SK-MEL-5 (cell line): ENCODE results near the gene PCGF1. TPM values are rescaled to one million over a fixed set of nuclear protein-coding genes. Genes with fewer than 3 reads are reported as not detected.
"Not testable (repeated sequence)": the region's sequence is repeated elsewhere in the genome, so short reads cannot be mapped to it uniquely, and the experiment has no call there.

Source experiments
- DNase-seq: peaks from one replicate; pipeline ENCODE4 v3.0.0-alpha.2; 2016; ENCODE audit warnings: low read depth, low spot score
- in situ Hi-C: cut with HindIII; loops from 2 replicates; pipeline ENCODE4 v1.10.0; 2016; ENCODE audit warnings: low sequenced_read_pairs, high pct_unique_total_duplicates, low pct_unique_long_range_greater_than_20kb
- total RNA-seq: library from RNA; depleted of rRNA; stranded (reverse); fragments of >200 nt; shearing (Covaris generic); gene quantifications from 2 replicates; pipeline ENCODE4 v1.2.3, GENCODE V29; 2014; rRNA removed

PCGF1 gene
- total RNA-seq, 1 experiment from 2014 or later, result 72.9 TPM

DNA sequence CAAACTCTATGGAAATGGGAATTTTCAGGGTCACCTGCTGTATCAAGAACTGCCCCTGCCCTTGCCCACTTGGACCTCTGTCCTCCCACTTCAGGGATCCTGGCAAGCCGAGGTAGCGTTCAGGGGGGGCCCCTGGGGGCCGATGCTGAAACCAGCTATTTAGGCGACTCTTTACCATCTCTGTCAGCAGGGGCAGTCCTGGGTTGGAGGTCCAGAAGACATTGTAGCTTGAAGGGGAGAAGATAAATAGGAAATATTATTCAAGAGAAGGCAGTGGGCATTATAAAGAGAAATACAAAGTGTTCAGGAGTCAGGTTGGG is 44.7 kb downstream of the PCGF1 start:
- in situ Hi-C loops, result no loop called here
- DNase-seq, result no peak

DNA sequence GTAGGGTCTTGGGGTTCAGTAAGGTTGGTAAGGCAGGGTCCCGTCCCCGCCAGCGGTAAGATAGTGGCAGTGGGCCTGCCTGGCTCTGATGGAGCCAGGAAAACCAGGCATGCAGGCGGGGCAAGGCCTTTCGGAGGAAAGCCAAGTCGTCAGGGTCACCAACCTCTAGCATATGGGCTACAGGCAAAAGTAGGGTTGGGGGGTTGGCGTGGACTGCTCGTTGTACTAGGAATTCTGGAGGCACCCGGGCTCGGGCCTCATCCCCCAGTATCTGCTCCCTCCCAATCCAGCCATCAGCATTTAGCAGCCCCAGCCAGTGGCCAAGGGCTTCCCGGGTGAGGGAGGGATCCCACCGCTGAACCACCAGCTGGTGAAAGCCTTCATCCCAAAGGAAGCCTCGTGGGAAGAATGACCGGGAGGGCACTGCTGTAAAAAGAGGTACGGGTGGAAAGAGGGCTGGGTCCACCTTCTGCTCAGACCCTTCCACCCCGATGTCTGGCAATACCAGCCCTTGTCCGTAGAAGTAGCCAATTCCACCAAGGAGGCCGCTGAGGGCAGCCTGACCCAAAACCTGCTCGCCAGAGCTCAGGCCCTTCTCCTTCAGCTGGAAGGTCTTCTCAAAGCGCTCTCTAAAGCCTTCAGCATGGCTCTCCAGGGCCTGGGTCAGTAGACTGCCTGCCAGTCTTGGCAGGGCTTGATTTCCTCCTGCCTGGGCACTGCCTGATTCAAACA is 45.3 kb downstream of the PCGF1 start:
- in situ Hi-C loops, result no loop called here
- no peak for DNase-seq

- DNase-seq, result peak; percentile 42
Measured at GRCh38 chr2:74461187-74462053, 46.1 kb downstream of the PCGF1 start.

GRCh38 chr2:74460187-74460586 is 47.3 kb downstream of the PCGF1 start:
- DNase-seq, in situ Hi-C loops: not testable (repeated sequence)

More at GRCh38 chr2:74461187-74462053, 46.1 kb downstream of the PCGF1 start:
- in situ Hi-C loops, result no loop called here

DNA sequence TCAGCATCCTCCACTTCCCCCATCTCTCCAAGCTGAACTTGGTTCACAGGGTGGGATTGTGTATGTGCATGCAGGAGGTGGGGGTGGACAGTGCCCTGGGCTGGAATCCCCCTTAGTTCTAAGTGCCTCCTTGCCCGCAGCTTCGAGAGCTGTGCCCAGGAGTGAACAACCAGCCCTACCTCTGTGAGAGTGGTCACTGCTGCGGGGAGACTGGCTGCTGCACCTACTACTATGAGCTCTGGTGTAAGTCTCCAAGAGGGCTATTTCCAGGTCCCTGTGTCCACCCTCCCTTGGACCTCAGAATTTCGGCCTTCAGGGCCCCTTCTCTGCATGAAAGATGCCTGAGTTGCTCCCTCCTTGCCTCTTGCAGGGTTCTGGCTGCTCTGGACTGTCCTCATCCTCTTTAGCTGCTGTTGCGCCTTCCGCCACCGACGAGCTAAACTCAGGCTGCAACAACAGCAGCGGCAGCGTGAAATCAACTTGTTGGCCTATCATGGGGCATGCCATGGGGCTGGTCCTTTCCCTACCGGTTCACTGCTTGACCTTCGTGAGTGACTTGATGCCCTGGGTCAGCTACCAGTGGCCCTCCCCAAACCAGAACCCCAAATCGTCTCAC is 47.9 kb downstream of the PCGF1 start:
- DNase-seq, in situ Hi-C loops: not testable (repeated sequence)

DNA sequence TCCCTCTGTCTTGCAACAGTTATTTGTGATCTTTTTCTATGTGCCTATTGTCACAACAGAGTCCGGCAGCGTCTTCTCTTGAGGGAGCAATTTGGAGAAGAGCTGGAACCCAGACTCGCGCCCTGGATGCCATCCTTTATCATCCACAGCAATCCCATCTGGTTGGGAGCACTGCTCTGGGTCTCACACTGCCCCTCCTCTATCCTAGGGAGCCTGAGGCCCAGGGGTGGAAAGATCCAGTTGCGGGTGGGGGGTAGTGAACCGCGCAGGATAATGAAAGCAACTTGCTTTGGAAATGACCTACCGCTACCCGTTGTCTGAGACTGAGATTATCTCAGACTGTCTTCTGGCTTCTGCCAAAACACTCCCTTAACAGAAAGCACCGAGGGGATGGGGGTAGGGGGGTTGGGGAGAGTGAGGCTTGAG is 48.5 kb downstream of the PCGF1 start:
- in situ Hi-C loops, result no loop called here
- DNase-seq, result no peak

DNA sequence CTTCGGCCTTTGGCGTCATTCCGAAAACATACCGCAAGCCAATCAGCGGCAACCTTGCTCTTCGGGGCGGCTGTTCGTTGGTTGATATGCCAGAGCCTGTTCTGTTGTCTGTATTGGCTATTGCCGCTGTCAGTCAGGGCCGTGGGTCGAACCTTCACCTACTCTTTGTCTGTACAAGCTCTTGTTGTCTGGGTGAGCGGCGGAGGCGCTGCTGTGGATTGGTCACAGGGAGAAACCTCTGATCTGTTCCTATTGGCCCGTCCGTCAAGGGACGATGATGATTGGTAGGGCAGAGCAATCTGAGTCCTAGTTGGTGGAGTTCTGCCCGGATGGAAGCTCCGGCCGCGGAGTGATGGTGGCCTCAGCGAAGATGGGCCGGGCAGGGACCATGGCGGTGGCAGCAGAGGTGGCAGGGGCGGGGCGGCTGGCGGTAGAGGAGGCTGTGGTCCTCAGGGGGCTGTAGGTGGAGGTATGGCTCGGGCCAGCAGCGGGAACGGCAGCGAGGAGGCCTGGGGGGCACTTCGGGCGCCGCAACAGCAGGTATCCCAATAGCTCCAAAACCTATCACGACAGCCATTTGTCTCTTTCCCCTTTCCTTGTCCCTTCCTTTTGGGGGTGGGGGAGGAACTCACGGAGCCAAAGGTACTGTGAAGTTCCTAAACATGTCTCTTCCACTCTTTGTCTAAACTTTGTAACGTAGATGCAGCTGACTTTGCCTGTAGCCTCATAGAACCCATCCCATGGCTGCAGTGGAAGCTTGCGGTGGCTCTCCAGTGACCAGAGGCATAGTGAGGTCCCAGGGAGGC is 49.2 kb downstream of the PCGF1 start, which contains the start of gene WBP1:
TSS of gene WBP1 (plus strand) at position 307 of the 806 bp plus-strand sequence. CDS start at position 472, 165 bp downstream.
- in situ Hi-C loops, result no loop called here
- DNase-seq, result peak; percentile 100

DNA sequence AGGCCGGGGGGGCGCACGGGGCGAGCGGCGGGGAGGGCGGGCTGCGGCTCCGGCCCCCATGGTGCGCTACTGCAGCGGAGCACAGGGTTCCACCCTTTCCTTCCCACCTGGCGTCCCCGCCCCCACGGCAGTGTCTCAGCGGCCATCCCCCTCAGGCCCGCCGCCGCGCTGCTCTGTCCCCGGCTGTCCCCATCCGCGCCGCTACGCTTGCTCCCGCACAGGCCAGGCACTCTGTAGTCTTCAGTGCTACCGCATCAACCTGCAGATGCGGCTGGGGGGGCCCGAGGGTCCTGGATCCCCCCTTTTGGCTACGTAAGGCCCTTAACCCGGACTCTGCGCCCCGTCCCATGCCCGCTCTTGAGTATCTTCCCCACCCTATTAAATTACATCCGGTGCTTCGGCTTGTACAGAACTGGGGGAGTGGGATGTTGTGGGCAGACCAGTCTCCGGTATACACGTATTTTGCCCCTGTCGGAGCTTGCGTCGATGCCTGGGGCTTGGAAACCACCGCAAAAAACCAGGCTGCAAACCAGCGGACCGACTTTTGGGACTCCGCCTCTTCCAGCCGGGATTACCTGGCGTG is 49.9 kb downstream of the PCGF1 start:
- in situ Hi-C loops, result no loop called here
- no peak for DNase-seq

DNA sequence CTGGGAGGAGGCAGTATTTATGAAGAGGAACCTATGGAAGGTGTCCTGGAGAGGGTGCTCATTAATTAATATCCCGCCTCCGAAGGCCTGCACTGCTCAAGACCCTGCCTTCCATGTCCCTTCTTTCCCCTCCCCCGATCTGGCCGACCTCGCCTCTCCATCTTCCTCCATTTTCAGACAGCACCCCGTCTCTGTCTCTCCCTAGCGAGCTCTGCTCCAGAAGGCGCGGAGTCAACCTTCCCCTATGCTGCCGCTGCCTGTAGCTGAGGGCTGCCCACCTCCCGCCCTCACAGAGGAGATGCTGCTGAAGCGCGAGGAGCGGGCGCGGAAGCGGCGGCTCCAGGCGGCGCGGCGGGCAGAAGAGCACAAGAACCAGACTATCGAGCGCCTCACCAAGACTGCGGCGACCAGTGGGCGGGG is 50.4 kb downstream of the PCGF1 start:
- DNase-seq, result no peak
- in situ Hi-C loops, result no loop called here

Other genes with a start within 250 kb of the PCGF1 start
- 0.29 and 0.63 TPM in 2 replicates for gene SLC4A5, start 164.3 kb downstream of the PCGF1 start, total RNA-seq
- 136 and 139 TPM in 2 replicates for gene DCTN1, start 127.4 kb downstream of the PCGF1 start, total RNA-seq
- 0.53 and 0.85 TPM in 2 replicates for gene C2orf81, start 86.1 kb downstream of the PCGF1 start, total RNA-seq
- gene WDR54, start 86.0 kb downstream of the PCGF1 start, total RNA-seq, result 26.9 and 27.7 TPM in 2 replicates
- gene RTKN, start 65.8 kb downstream of the PCGF1 start, total RNA-seq, result 56.1 and 59.5 TPM in 2 replicates
- 21.6 and 23.6 TPM in 2 replicates for gene INO80B, start 52.6 kb downstream of the PCGF1 start, total RNA-seq
- 45.9 and 52.1 TPM in 2 replicates for gene WBP1, start 49.3 kb downstream of the PCGF1 start, total RNA-seq
- gene MOGS, start 42.3 kb downstream of the PCGF1 start, total RNA-seq, result 68.8 and 73.1 TPM in 2 replicates
- gene MRPL53, start 35.0 kb downstream of the PCGF1 start, total RNA-seq, result 55.9 and 66.3 TPM in 2 replicates
- 10.9 and 13.9 TPM in 2 replicates for gene CCDC142, start 24.7 kb downstream of the PCGF1 start, total RNA-seq
- gene TTC31, start 24.6 kb downstream of the PCGF1 start, total RNA-seq, result 16.5 and 17.6 TPM in 2 replicates
- 7.7 and 14.9 TPM in 2 replicates for gene LBX2, start 8.1 kb downstream of the PCGF1 start, total RNA-seq
- 0.16 and 0.55 TPM in 2 replicates for gene TLX2, start 6.8 kb upstream of the PCGF1 start, total RNA-seq
- 0.16 and 0.21 TPM in 2 replicates for gene DQX1, start 18.5 kb upstream of the PCGF1 start, total RNA-seq
- 366 and 433 TPM in 2 replicates for gene AUP1, start 22.0 kb upstream of the PCGF1 start, total RNA-seq
- gene HTRA2, start 22.2 kb upstream of the PCGF1 start, total RNA-seq, result 99.6 and 106 TPM in 2 replicates
- gene LOXL3, start 46.2 kb upstream of the PCGF1 start, total RNA-seq, result 29.6 and 30.4 TPM in 2 replicates
- gene DOK1, start 47.0 kb upstream of the PCGF1 start, total RNA-seq, result 3.5 and 3.9 TPM in 2 replicates
- 0.08 and 0.21 TPM in 2 replicates for gene M1AP, start 140.6 kb upstream of the PCGF1 start, total RNA-seq
- gene SEMA4F, start 146.6 kb upstream of the PCGF1 start, total RNA-seq, result 15.1 and 16.3 TPM in 2 replicates